ENCODE results near the gene ADGRB3.

DNA sequence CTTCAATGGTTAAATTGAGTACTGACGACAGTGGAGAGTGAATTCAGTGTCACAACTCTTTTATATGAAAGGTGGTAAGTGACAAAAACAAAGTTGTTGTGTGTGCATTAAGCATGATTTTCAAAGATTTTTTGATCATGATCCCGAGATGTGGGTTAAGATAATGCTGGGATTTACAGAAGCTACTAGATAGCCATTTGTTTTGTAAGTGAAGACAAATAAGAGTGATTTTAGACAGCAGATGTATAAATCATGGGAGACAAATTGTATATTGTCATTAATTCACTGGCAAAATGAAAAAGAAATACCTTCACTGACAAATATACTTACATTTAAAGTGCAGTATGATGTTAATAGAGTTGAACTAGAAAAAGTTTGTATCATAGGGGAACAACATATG lies 6.1 kb downstream of the ADGRB3 start:
- TF ChIP-seq POLR2A (IDR thresholded peaks at IDR 0.05; ENCODE audit: low read length) = no peak
- TF ChIP-seq GATA1 (IDR thresholded peaks at IDR 0.05; ENCODE audit: low read depth, low read length) = no peak
